SH-SY5Y (cell line): ENCODE results near the gene PLS3.

Experiments used
- GATA2 ChIP-seq: IDR thresholded peaks from 2 replicates; pipeline ENCODE4 v1.6.1; 2011; ENCODE audit warnings: mild to moderate bottlenecking, low read depth, low read length
- GATA3 ChIP-seq: IDR thresholded peaks from 2 replicates; pipeline ENCODE4 v1.6.1; 2011; ENCODE audit warnings: low read depth, mild to moderate bottlenecking, low read length, moderate library complexity

PLS3 gene

GRCh38 chrX:115559672-115560071, 1.3 kb upstream of the PLS3 start:
- no peak for TF ChIP-seq GATA2
- TF ChIP-seq GATA3, result no peak

GRCh38 chrX:115560211-115560977, 580 bp upstream of the PLS3 start:
- TF ChIP-seq GATA3, result no peak
- TF ChIP-seq GATA2, result no peak

GRCh38 chrX:115561605-115562479, 868 bp downstream of the PLS3 start:
- TF ChIP-seq GATA2 (no peak), GATA3 (no peak)

DNA sequence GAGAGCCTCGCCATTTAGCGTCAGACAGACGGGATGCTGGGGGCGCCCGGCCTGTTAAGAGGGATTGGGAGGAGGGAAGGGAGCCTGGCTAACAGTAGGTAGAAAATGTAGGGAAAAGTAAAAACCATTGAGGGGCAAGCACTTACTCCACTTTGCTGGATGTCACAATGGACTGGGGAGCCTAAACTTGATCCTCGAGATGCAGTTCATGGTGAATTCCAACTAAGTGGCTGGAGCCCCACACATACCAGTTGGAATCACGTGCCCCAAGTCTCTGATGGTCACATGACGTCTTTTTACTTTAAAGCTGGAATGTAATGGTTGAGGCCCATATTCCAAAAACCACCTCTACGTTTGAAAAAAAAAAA, 1.5 kb downstream of the PLS3 start:
- no peak for TF ChIP-seq GATA3
- TF ChIP-seq GATA2, result no peak

DNA sequence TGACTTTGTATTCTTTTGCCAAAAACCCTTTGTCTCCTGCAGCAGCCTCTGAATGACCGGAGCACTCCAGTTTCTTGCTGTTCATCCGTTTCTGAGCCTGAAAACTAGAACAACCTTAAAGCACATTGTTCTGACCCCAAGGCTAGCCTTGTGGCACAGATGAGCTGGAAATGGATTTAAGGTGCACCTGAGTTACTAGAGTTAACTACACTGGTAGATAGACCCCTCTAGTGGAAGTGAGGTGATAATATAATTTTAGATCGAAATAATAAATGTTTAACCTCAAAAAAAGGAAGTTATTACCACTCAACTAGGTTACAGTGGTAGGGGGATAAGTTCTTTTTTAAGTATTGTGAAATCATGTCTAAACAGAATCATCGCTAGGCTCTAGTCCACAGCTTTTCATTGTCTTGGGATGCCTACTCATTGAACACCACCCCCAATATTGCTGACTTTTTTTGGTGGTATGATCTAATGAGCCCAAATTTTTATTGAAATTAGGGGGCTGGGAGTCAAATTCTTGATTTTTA, 2.7 kb downstream of the PLS3 start:
- TF ChIP-seq GATA3 (no peak), GATA2 (no peak)

DNA sequence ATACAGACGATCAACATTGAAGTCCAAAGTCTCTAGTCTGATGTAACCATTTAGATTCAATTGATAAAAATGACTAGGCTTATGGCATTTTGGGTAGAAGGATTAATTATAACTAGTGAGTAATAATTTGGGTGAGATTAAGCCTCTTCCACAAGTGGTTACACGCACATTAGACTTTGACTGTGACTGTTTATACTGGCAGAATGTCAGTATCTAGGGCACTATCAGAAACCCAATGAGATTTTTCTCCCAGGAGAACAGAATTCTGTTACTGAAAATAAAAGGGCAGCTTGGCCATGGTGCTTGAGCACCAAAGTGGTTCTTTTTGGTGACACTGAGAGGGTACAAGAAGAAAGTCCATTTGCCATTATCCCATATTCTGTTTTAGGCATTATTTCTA, 3.3 kb downstream of the PLS3 start:
- no peak for TF ChIP-seq GATA2
- no peak for TF ChIP-seq GATA3

- TF ChIP-seq GATA2 (no peak), GATA3 (no peak)
Observed at GRCh38 chrX:115565888-115566287, 4.9 kb downstream of the PLS3 start.

- TF ChIP-seq GATA2, result no peak
Observed at GRCh38 chrX:115571712-115572111, 10.7 kb downstream of the PLS3 start.

- TF ChIP-seq GATA3 (no peak), GATA2 (no peak)
Observed at GRCh38 chrX:115573185-115573584, 12.2 kb downstream of the PLS3 start.

GRCh38 chrX:115576676-115577075, 15.7 kb downstream of the PLS3 start:
- TF ChIP-seq GATA3 (no peak), GATA2 (no peak)

DNA sequence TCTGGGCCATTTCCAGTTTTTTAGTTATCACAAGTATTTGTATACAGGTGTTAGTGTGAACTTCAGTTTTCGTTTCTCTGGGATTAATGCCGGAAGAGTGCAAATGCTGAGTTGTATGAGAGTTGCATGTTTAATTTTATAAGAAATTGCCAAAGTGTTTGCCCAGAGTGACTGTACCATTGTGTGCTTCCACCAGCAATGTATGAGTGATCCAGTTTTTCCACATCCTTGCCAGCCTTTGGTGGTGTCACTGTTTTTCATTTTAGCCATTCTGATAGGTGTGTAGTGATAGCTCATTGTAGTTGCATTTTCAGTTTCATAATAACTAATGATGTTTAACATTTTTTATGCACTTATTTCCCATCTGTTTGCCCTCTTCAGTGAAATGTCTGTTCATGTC, 18.4 kb downstream of the PLS3 start:
- TF ChIP-seq GATA2 (no peak), GATA3 (no peak)

DNA sequence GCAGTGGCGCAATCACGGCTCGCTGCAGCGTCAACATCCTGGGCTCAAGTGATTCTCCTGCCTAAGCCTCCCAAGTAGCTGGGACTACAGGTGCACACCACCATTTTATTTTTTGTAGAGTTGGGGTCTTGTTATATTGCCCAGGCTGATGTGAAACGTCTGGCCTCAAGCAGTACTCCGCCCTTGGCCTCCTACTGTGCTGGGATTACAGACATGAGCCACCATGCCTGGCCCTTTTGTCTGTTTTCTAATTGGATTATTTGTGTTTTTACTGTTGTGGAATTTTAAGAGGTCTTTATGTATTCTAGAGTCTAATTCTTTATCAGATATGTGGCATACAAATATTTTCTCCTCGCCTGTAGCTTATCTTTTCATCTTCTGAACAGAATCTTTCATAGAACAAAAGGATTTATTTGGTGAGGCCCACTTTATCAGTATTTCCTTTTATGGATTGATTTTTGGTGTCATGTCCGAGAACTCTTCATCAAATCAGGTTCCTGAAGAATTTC, 18.9 kb downstream of the PLS3 start:
- TF ChIP-seq GATA2 (no peak), GATA3 (no peak)

- TF ChIP-seq GATA3 (no peak), GATA2 (no peak)
Observed at GRCh38 chrX:115581759-115582615, 21.0 kb downstream of the PLS3 start.
